Embryonic facial prominence (tissue), 1 donor: ENCODE results near the gene SUSD2.
"Not testable (repeated sequence)": the region's sequence is repeated elsewhere in the genome, so short reads cannot be mapped to it uniquely, and the experiment has no call there.

Experiments
- DNase-seq: peaks from one replicate; pipeline ENCODE4 v3.0.0-alpha.2; 2016; ENCODE audit errors: extremely low spot score

The SUSD2 gene

DNA sequence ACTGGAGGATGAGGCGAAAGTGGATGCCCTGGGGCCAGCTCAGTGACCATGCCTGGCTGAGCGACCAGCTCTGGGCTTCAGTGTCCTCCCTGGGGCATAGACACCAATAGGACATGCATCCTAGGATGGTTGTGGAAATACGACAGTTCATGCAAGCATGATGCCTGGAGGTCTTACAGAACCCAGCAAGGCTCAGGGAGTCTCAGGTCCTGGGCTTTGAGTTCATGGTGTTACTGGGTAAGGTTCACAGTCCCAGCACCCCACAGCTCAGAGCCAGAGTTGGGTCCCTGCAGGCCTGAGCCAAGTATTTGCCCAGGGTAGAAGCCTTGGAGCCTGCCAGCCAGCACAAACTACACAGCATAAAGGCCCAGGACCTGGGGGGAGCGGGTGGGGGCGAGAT is 4.2 kb upstream of the SUSD2 start:
- no peak for DNase-seq

DNA sequence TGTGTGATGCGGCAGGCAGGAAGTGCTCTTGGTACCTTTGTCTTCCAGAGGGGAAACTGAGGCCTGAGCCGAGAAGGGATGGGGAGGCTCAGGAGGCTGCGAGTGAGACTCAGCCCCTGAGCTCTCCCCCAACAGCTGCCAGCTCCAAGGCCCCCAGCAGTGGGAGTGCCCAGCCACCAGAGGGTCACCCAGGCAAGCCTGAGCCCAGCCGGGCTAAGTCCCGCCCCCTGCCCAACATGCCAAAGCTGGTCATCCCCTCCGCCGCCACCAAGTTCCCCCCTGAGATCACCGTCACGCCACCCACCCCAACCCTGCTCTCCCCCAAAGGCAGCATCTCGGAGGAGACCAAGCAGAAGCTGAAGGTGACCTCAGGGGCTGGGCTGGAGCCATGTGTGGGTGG is 3.8 kb upstream of the SUSD2 start:
- no peak for DNase-seq

DNA sequence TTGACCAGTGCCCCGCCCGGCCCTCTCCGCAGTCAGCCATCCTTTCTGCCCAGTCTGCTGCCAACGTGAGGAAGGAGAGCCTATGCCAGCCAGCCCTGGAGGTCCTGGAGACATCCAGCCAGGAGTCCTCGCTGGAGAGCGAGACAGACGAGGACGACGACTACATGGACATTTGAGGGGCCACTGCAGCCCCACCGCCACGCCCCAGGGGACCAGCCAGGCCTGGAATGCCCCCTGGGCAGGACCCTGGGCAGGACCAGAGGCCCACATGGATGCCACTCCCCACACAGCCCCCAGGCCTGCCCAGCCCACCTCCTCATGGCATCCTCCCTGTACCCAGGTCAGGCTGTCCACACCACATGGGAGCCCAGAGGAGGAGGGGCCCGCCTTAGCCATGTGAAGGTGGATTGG is 3.3 kb upstream of the SUSD2 start:
- DNase-seq, result no peak

DNA sequence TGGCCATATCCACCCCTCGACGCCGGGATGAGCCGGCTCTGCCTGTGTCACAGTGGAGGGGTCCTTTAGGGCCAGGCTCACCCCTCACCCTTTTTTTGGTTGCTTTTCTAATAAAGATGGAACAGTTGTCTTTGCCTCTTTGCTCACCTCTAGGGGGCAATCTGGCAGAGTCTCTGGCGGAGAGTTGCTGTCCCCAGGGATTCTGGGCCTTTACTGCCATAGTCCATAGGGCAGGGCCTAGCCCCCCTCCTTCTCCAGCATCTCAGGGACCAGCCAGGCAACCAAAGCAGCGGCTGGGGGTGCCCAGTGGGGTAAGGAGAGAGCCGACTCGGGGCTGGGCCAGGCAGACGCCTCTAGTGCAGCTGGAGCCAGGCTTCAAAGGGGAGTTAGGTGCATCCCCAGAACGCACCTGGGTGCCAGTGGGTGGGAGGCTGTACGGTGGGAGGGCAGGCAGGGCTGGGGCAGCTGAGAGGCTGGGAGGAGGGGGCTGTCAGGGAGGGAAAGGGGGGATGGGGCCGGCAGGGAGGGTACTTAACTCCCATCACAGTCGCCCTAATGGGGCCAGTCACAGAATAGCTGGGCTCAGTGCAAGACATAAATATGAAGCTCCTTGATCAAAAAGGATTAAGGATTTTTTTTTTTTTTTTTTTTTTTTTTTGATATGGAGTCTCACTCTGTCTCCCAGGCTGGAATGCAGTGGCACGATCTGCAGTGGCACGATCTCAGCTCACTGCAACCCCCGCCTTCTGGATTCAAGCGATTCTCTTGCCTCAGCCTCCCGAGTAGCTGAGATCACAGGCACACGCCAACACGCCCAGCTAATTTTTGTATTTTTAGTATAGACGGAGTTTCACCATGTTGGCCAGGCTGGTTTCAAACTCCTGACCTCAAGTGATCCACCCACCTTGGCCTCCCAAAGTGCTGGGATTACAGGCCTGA is 2.5 kb upstream of the SUSD2 start:
- DNase-seq, result no peak

DNA sequence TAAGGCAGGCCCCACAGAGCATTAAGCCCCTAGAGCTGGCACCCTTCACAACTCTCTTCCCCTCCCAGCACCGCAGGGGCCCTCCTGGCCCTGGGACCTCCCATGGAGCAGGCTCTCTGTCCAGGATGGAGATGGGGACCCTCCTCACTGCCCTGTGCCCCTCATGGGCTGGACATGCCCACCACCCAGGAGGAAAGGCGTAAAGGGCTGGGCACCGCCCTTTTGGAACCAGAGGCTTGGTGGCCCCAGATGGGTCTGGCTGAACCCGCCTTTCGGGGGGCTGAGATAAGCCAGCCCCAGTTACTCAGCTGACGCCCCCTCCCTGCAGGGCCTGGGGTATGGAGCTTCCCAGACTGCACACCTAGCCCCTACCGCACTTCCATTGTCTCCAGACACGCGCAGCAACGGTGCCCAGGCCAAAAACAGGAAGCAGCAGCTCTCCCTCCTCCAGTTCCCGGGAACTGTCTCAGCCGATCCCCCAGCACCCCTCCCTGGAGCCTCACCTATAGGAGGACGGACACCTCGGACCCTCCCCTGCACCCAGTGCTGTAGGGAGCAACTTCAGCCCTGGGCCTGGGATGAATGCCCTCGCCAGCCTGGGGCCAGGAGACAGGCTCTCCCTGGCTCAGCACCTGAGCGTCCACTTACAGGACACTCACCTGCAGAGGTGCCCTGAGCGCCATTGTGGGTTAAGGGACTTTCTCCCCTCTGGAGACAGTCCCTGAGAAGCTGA is 1.6 kb upstream of the SUSD2 start:
- DNase-seq, result no peak

DNA sequence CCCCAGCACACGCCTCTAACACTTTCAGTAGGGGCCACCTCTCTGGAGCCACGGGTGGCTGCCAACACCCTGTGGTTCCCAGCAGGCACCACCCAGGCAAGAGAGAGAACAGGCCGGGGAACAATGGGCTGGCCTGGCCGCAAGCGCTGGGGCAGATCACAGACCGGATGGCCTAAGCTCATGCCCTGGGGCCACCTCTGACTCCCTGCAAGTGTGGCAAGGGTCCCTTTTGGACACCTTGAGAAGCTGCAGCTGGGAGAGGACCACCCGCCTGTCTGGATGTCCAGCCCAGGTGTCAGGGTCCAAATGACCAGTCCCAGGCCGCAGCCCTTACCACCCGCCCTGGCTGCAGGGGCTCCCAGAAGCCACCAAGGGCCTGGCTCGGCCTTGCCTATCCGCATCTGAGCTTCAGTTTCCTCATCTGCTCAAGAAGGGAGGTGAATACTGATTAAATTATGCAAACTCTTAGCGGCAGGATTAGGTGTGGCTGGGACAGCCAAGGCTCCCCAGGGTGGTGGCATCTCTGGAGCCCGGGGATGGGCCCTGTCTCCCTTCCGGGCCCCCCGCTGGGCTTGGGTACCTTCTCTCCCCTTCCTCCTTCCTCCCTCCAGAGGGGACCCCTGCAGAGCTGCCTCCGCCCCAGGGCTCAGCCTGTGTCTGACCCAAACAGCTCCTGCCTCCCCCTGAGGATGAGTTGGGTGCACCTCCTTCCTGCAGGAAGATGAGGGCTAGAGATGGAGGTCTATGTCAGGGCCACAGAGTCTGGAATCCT is 785 bp upstream of the SUSD2 start:
- no peak for DNase-seq

DNA sequence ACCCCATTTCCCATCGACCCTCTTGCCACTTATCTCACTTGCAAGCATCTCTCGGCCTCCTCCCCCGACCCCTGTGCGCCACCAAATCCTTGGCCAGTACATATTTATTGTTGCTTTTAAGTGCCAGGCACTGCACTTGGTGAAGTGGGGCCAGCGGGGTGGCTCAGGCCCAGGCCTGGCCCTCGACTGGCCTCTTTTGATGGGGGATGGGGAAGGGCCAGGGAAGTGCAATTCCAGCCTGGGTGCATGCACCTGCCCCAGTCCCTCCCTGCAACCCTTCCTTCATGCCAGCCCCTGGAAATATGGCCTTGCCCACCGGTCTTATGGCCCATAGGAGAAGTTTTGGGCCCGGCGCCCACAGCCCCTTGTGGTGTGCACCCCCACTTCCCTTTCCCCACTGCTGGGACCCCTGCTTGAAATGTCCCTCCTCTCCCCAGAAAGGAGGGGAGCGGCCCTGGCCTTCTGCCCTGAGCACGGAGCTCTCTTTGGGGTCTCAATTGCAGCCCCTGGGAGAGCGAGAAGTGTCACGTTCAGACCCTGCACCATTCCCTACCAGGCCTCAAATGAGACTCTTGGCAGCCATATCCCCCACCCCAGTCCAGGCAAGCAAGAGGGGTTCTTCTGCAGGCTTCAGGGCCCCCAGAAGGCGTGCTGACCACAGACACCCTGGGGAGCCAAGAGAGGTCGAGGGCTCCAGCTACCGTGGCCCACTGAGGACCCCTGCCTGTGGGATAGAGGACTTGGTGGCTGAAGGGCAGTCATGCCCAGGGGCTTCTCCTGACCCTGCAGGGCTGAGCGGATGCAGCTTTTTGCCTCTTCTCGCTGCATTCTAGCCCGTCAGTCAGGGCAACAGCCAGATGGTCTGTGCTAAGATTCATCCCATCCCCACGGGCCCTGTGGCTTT is 961 bp downstream of the SUSD2 start:
- no peak for DNase-seq

GRCh38 chr22:24182900-24183246 is 1.6 kb downstream of the SUSD2 start:
- DNase-seq, result not testable (repeated sequence)

DNA sequence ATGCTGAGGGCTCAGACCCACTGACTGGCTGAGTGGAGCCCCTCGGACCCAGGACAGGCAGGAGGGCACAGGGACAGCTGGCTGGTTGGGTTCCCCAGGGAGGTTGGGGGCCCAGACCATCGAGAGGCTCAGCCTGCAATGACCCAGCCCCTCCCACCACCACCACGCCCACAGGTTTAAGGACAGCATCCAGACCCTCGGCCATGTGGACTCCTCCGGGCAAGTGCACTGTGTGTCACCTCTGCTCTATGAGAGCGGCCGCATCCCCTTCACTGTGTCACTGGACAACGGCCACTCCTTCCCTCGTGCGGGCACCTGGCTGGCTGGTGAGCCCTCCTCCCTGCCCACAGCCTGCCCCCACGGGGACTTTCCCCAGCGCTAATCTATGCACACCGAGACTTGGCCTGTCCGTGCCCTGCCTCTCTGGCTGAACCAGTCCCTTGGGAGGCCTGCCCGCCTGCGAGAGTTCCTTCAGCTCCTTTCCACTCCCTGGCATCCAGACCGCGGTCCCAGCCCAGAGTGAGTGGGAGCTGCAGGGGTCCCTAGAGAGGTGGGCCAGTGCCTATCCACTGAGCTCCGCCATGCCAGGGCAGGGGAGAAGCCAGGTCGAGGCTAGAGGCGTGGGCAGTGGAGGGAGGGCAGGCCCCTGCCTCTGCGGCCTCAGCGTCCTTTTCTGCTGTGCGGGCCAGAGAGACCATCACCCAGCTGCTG is 2.2 kb downstream of the SUSD2 start:
- DNase-seq, result no peak

DNA sequence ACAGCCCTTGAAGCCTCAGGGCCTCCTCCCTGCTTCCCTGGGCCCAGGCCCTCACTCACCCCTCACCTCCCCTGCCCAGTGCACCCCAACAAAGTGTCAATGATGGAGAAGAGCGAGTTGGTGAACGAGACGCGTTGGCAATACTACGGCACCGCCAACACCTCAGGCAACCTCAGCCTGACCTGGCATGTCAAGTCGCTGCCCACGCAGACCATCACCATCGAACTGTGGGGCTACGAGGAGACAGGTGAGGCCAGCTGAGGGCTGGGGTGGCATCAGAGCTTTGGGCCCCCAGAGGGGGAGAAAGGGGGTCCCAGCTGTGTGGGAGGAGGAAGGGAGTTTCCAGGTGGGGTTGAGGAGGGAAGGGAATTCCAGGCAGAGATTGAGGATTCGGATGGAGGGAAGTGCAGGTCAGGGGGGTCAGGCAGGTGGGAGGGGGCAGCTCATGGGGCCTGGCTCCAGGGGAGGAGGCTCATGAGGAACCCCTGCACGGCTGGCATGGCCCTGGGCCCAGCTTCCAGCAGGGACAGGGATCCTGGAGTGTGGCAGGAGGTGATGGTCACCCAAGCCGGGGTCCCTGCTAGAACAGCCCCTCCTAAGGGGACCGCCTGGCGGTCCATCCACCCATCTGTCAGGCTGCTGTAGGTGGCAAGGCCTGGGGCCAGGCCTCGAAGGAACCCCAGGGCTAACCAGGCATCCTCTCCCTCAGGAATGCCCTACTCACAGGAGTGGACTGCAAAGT is 2.9 kb downstream of the SUSD2 start:
- DNase-seq, result no peak

- DNase-seq, result no peak
Measured at GRCh38 chr22:24185001-24185500, 3.8 kb downstream of the SUSD2 start.

DNA sequence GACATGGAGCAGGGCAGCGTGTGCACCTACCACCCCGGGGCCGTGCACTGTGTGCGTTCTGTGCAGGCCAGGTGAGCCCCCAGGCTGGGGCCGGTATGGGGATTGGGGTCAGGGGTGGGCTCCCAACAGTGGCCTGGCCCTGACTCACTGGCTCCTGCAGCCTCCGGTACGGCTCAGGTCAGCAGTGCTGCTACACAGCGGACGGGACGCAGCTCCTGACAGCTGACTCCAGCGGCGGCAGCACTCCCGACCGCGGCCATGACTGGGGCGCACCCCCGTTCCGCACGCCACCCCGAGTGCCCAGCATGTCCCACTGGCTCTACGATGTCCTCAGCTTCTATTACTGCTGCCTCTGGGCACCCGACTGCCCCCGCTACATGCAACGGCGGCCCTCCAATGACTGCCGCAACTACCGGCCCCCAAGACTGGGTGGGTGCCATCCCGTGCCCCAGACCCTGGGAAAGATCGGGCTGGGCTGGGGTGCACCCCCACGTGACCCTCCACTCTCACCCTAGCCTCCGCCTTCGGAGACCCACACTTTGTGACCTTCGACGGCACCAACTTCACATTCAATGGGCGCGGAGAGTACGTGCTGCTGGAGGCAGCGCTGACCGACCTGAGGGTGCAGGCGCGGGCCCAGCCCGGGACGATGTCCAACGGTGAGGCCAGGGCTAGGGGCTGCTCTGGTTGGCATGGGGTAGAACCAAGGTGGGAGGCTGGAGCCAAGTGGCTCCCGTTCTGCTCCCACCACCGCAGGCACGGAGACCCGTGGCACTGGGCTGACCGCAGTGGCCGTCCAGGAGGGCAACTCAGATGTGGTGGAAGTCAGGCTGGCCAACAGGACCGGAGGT is 4.4 kb downstream of the SUSD2 start:
- no peak for DNase-seq

DNA sequence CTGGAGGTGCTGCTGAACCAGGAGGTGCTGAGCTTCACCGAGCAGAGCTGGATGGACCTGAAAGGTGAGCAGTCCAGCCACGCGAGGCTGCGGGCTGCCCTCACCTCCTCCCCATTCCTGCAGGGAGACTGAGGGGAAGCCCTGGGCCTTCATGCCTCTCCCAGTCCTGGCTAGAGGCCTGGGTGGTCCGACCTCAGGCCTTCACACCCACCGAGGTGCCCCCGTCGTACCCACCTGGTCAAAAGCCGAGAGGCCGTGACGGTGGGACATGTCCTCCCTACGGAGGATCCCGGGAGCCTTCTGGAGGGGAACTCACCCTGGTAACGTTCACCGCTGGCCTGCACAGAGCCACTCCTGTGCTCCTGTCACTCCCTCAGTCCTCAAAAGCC is 5.1 kb downstream of the SUSD2 start:
- DNase-seq, result no peak

DNA sequence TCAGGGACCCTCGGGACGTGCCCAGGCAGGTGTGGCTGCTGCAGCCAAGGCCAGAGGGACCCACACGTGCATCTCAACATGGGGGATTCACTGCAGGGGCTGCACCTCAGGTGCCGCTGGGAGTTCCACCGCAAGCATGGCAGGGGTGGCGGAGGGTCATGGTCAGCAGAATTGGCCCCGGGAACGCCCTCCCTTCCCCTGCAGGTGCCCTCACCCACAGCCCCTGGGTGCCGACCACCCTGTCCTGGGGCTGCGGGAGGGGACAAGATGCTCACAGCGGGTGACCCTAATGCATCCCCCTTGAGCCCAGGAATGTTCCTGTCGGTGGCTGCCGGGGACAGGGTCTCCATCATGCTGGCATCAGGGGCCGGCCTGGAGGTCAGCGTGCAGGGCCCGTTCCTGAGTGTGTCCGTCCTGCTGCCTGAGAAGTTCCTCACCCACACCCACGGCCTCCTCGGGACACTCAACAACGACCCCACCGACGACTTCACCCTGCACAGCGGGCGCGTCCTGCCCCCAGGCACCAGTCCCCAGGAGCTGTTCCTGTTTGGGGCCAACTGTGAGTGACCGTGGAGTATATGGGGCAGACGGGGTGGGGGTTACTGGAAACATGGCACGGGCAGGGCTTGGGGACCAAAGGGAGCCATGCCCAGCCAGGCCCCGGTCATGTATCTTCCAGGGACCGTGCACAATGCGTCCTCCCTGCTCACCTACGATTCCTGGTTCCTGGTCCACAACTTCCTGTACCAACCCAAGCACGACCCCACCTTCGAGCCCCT is 5.8 kb downstream of the SUSD2 start:
- no peak for DNase-seq

DNA sequence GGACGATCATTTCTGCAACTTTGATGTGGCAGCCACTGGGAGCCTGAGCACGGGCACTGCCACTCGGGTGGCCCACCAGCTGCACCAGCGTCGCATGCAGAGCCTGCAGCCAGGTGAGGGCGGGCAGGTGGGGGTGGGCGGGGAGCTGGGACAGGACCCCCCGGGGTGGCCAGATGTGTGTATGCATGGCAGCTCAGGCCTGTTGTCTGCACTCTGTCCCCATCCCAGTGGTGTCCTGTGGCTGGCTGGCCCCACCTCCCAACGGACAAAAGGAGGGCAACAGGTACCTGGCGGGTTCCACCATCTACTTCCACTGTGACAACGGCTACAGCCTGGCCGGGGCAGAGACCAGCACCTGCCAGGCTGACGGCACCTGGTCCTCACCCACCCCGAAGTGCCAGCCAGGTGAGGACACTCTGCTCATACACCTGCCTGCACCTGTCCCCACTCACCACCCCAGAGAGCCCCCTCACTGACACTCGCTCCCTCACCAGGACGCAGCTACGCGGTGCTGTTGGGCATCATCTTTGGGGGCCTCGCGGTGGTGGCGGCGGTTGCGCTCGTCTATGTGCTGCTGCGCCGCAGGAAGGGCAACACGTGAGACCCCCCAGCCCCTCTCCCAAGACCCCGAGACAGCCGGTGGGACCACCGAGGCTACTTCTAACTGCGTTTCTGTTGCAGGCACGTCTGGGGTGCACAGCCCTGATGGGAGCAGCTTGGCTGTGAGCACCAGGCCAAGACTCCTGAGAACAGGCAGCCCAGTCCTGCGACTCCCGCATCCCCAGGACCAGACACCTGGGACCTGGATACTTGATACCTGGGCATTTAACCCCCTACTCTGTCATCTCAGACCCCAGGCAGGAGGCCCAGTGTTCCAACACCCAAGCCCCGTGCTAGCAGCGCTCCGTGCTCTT is 6.7 kb downstream of the SUSD2 start:
- no peak for DNase-seq

GRCh38 chr22:24188705-24189248 is 7.5 kb downstream of the SUSD2 start:
- no peak for DNase-seq
